Peyer's patch (tissue), 4 donors: ENCODE measurements around the gene TCP11L2. TPM values are rescaled to one million over a fixed set of nuclear protein-coding genes. Genes with fewer than 3 reads are reported as not detected.

Source experiments
- DNase-seq, 3 donors: peaks; one replicate each; pipeline ENCODE4 v3.0.0-alpha.2; 2017 to 2019
- H3K27ac ChIP-seq, 4 donors: fragments of 200-600 bp; sonication (generic); one replicate each; pipeline ENCODE4 v1.5.1; 2016 to 2019
- H3K27me3 ChIP-seq, 2 donors: fragments of 200-600 bp; sonication (generic); one replicate each; pipeline ENCODE4 v1.5.1; 2019
- H3K36me3 ChIP-seq, 3 donors: fragments of 200-600 bp; sonication (generic); one replicate each; pipeline ENCODE4 v1.5.1; 2016 to 2019
- H3K4me1 ChIP-seq, 4 donors: fragments of 200-600 bp; sonication (generic); one replicate each; pipeline ENCODE4 v1.5.1; 2016 to 2019
- H3K4me3 ChIP-seq, 4 donors: fragments of 200-600 bp; sonication (generic); 1 replicate in 3 of 4; 2 replicates in 1 of 4; pipeline ENCODE4 v1.5.1; 2016 to 2019; ENCODE audit warnings: mild to moderate bottlenecking in 1 of 4
- H3K9me3 ChIP-seq, 4 donors: fragments of 200-600 bp; sonication (generic); one replicate each; pipeline ENCODE4 v1.5.1; 2016 to 2019; ENCODE audit warnings: mild to moderate bottlenecking in 1 of 4
- POLR2A ChIP-seq, 2 donors: fragments of 450-650 bp; IDR thresholded peaks; one replicate each; pipeline ENCODE4 v1.5.1; 2017; ENCODE audit warnings: antibody characterized with exemption in 2 of 2, mild to moderate bottlenecking in 2 of 2, moderate library complexity in 2 of 2
- total RNA-seq, 4 donors: library from RNA; depleted of rRNA; stranded (reverse); fragments of >200 nt; gene quantifications; one replicate each; pipeline ENCODE4 v1.1.0, GENCODE V29; 2016
- TF ChIP-seq, protein P1 (sequence below), 6 experiments: fragments of 450-650 bp in 4 of 6; fragments of 200-600 bp in 2 of 6; sonication (generic) in 1 of 6; IDR thresholded peaks; one replicate each; pipeline ENCODE4 v1.5.1; 2017 to 2019; ENCODE audit warnings: antibody characterized with exemption in 6 of 6, mild to moderate bottlenecking in 3 of 6, moderate library complexity in 1 of 6

The TCP11L2 gene
- total RNA-seq, 4 donors from 2014 or later = 39.9 to 63.5 (median 48.9) TPM

DNA sequence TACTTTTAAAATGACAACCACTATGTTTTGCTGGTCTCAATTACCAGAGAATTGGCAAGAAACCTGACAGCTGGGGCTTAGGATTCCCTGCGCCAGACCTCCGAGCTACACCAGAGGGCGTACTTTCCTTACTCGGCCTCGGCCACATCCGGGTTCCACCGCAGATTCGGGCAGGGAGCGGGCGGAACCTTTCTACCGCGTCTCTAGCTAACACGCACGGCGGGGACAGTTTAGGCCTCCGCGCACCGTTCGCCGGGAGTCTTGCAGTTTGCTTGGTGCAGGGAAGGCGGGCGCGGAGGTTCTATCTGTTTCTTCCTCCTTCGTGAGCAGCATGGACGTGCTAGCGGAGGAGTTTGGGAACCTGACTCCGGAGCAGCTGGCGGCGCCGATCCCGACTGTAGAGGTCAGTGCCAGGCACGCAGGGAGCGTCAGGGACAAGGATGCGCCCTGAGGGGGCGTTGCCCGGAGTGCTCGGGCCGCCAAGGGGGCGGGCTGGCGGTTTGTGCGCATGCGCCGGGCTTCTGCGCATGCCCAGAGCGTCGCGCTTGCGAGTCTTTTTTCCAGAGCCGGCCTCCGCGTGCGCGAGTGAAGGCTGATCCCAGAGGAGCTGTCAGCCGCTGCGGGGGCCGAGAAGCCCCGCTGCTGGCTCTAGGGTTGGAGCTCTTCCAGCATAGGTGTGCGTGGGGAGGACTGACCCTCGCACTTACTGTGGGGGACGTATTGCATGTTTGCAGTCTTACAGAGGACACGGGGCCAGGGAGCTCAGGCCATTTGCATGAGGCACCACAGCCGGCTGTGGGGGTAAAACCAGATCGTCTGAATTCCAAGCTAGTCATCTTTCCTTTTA, 55.2 kb downstream of the TCP11L2 start, which contains the start of gene POLR3B:
Gene POLR3B (plus strand): TSS at position 200 of the 847 bp plus-strand sequence. CDS start 132 bp downstream, at position 332.
- H3K4me3 ChIP-seq = peak within 1 kb of the TSS; percentile 58 to 80 (median 70)
- peak within 1 kb of the TSS; percentile 82 to 94 (median 91) for H3K27ac ChIP-seq
- H3K9me3 ChIP-seq = no peaks in the 10 kb centered on the region
- DNase-seq = peak; percentile 94 to 98 (median 97)
- no peaks in the 10 kb centered on the region for H3K27me3 ChIP-seq
- TF ChIP-seq, protein P1, sequence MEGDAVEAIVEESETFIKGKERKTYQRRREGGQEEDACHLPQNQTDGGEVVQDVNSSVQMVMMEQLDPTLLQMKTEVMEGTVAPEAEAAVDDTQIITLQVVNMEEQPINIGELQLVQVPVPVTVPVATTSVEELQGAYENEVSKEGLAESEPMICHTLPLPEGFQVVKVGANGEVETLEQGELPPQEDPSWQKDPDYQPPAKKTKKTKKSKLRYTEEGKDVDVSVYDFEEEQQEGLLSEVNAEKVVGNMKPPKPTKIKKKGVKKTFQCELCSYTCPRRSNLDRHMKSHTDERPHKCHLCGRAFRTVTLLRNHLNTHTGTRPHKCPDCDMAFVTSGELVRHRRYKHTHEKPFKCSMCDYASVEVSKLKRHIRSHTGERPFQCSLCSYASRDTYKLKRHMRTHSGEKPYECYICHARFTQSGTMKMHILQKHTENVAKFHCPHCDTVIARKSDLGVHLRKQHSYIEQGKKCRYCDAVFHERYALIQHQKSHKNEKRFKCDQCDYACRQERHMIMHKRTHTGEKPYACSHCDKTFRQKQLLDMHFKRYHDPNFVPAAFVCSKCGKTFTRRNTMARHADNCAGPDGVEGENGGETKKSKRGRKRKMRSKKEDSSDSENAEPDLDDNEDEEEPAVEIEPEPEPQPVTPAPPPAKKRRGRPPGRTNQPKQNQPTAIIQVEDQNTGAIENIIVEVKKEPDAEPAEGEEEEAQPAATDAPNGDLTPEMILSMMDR (IDR thresholded peaks at IDR 0.05) = peak; percentile 80 to 91 (median 88)
- peak; percentile 78 to 86 for TF ChIP-seq POLR2A (IDR thresholded peaks at IDR 0.05)
- H3K36me3 ChIP-seq = no peaks in the 10 kb centered on the region
- peaks cover 0 to 23% (median 3%) of the 10 kb centered on the region in 4 donors for H3K4me1 ChIP-seq

DNA sequence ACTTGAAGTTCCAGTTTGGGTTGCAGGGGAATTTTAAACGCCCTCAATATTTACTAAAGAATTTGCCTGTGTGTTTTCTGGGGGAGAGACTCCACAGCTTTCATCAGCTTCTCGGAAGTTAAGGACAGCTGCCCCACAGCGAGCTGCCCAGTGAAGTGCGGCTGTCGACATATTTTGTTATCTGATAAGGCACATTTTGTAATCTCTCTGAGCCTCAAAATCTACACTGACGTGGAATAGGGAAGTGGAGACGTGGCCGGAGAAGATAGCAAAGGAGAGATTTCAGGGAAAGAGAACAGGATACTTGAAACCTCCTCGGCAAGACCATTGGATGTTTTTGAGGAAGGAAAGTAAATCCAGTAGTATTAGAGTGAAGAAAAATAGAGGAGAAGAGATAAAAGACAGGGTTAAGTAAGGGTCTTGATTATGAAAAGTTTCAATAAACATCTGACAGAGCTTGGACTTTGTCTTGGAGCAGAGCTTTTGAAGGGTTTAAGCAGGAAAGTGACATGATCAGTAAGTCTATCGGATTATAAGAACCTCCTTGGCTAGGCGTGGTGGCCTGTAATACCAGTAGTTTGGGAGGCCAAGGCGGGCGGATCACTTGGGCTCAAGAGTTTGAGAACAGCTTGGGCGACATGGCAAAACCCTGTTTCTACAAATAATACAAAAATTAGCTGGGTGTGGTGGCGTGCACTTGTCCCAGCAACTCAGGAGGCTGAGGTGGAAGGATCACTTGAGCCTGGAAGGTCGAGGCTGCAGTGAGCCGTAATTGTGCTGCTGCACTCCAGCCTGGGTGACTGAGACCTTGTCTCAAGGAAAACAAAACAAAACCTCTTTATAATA, 56.1 kb downstream of the TCP11L2 start:
- Histone ChIP-seq H3K9me3 (no peaks in the 10 kb centered on the region), H3K4me1 (peaks cover 0 to 23% (median 3%) of the 10 kb centered on the region in 4 donors), H3K27ac (peak overlapping the region; percentile 82 to 94 (median 91)), H3K27me3 (no peaks in the 10 kb centered on the region), H3K4me3 (peak overlapping the region; percentile 58 to 80 (median 70)), H3K36me3 (no peaks in the 10 kb centered on the region)
- peak in 1 of 3 donors; percentile 50 for DNase-seq
- TF ChIP-seq, protein P1 (IDR thresholded peaks at IDR 0.05) = no peak
- no peak for TF ChIP-seq POLR2A (IDR thresholded peaks at IDR 0.05)

DNA sequence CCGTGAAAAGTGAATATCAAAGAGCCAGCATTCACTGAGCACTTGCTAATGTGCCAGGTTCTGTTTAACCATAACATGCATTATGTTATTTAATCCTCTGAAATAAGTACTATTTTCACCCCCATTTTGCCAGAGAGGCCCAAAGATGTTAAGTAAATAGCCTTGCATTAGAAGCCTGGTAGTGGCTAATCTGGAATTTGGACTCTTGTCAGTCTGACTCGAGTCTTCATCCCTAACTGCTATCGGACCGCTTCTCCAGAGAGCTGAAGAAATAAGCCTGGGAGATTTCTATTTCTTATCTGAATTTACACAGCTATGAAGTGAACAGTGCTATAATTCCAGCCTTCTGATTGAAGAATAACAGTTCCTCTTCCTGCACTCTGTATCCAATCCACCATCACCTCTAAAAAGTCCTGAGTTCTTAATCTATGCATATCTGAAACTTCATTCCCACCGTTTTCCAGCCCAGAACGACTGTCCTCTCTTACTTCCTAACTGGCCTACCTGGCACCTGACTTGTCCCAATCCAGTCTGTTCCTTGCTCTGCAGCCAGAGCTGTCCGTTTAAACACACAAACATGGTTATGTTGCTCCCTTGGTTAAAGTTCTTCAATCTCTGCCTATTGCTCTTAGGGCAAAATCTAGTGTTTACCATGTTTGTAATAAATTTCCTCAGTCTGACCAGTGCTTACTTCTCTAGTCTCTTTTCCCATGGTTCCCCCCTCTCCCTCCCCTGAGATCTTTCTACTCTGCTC, 57.3 kb downstream of the TCP11L2 start:
- no peak for DNase-seq
- no peaks in the 10 kb centered on the region for H3K9me3 ChIP-seq
- H3K27me3 ChIP-seq = no peaks in the 10 kb centered on the region
- peaks cover 0 to 4% (median 0%) of the 10 kb centered on the region in 3 donors for H3K36me3 ChIP-seq
- H3K4me1 ChIP-seq = peaks cover 0 to 23% (median 3%) of the 10 kb centered on the region in 4 donors
- no peak overlapping the region for H3K27ac ChIP-seq
- TF ChIP-seq, protein P1 (IDR thresholded peaks at IDR 0.05) = no peak
- TF ChIP-seq POLR2A (IDR thresholded peaks at IDR 0.05) = no peak
- H3K4me3 ChIP-seq = no peak overlapping the region

DNA sequence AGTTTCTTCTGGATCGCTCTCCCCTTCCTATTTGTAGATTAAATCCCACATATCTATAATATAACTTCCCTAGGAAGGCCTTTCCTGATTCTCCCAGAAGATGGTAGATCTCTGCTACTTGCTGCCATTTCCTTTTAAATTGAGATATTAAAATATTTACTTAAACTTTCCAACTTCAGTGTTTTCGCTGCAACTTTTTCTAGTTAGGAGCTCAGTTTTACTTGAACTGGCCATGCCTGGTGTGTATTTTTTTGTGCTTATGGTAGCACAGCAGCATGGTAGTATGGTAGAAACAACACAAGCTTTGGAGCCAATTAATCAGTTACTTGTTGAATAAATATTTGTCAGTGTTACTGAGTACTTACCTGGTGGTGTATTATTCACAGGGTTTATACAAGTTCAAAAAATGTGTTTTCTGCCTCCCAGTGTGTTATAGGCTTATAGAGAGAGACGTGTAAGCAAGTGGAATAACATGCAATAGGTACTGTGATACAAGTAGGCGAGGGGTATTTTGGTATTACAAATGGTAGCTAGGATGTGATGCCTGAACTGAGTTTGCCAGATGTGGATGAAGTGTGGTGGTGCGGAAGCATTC, 58.0 kb downstream of the TCP11L2 start:
- Histone ChIP-seq H3K4me1 (peaks cover 0 to 23% (median 3%) of the 10 kb centered on the region in 4 donors), H3K27ac (no peak overlapping the region), H3K36me3 (peaks cover 0 to 4% (median 0%) of the 10 kb centered on the region in 3 donors), H3K9me3 (no peaks in the 10 kb centered on the region), H3K27me3 (no peaks in the 10 kb centered on the region), H3K4me3 (no peak overlapping the region)
- no peak for DNase-seq
- TF ChIP-seq POLR2A (IDR thresholded peaks at IDR 0.05) = no peak
- TF ChIP-seq, protein P1 (IDR thresholded peaks at IDR 0.05) = no peak
